ENCODE results near the gene SLC7A10.

Gene SLC7A10

DNA sequence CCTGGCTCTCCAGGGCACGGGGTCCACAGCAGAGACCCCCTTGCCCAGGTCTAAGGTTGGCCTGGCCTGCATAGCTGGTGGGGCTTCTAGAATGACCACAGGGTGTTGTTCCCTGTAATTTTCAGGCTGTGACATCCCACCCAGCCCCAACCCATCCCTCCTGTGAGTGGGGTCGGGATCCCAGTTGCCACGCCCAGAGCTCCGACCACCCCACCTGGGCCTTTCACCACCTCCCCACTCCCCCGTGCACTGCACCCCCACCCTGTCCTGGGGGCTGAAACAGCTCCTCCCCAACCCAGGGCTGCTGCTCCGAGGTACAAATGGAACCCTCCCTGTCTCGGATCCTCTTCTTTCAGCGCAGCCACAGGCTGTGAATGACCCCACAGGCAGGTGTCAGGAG lies 8.4 kb upstream of the SLC7A10 start:
- no peak for DNase-seq (ENCODE audit: low read depth)
- H3K4me3 ChIP-seq (replicated peaks; ENCODE audit: low read depth, low read length): no peak overlapping the region
- TF ChIP-seq CTCF (IDR thresholded peaks at IDR 0.05; ENCODE audit: low read length, missing control alignments): no peak

- no peak for TF ChIP-seq CTCF (IDR thresholded peaks at IDR 0.05; ENCODE audit: low read length, missing control alignments)
- no peak for DNase-seq (ENCODE audit: low read depth)
- H3K4me3 ChIP-seq (replicated peaks; ENCODE audit: low read depth, low read length): no peak overlapping the region
Observed at GRCh38 chr19:33233056-33233873, 7.6 kb upstream of the SLC7A10 start.

GRCh38 chr19:33232656-33233055 lies 7.0 kb upstream of the SLC7A10 start:
- H3K4me3 ChIP-seq (replicated peaks; ENCODE audit: low read depth, low read length): no peak overlapping the region
- no peak for DNase-seq (ENCODE audit: low read depth)
- TF ChIP-seq CTCF (IDR thresholded peaks at IDR 0.05; ENCODE audit: low read length, missing control alignments): no peak

DNA sequence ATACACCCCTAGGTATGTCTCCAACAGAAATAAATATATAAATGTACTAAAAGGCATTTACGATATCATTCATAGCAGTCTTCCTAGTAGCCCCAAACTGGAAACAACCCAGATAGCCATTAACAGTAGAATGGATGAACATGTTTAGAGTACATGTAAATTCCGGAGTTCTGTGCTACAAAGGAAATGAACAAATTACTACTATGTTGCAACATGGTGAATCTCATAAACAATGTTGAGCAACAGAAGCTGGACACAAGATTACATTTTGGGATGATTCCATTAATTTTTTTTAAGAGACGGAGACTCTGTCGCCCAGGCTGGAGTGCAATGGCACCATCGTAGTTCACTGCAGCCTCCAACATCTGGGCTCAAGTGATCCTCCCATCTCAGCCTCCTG lies 5.9 kb upstream of the SLC7A10 start:
- DNase-seq (ENCODE audit: low read depth): peak; percentile 65
- no peak overlapping the region for H3K4me3 ChIP-seq (replicated peaks; ENCODE audit: low read depth, low read length)
- TF ChIP-seq CTCF (IDR thresholded peaks at IDR 0.05; ENCODE audit: low read length, missing control alignments): no peak

- H3K4me3 ChIP-seq (replicated peaks; ENCODE audit: low read depth, low read length): no peak overlapping the region
- DNase-seq (ENCODE audit: low read depth): no peak
- TF ChIP-seq CTCF (IDR thresholded peaks at IDR 0.05; ENCODE audit: low read length, missing control alignments): no peak
Observed at GRCh38 chr19:33229962-33230361, 4.3 kb upstream of the SLC7A10 start.

GRCh38 chr19:33227870-33228599 lies 2.4 kb upstream of the SLC7A10 start:
- no peak overlapping the region for H3K4me3 ChIP-seq (replicated peaks; ENCODE audit: low read depth, low read length)
- no peak for TF ChIP-seq CTCF (IDR thresholded peaks at IDR 0.05; ENCODE audit: low read length, missing control alignments)
- DNase-seq (ENCODE audit: low read depth): no peak
